Right cardiac atrium (tissue), 5 donors: ENCODE measurements around the gene PIK3R4. TPM values are rescaled to one million over a fixed set of nuclear protein-coding genes. Genes with fewer than 3 reads are reported as not detected.

Experiments
- ATAC-seq, 2 donors: fragments of 200-7000 bp; cut with Tn5 transposase; one replicate each; pipeline versions ENCODE4 v1.8.0 to v1.9.1; 2020; ENCODE audit warnings: moderate library complexity in 2 of 2, mild to moderate bottlenecking in 1 of 2
- DNase-seq, 3 donors: peaks; one replicate each; pipeline ENCODE4 v3.0.0-alpha.2; 2020
- H3K27ac ChIP-seq: one replicate; pipeline ENCODE4 v1.5.1; 2013; ENCODE audit warnings: mild to moderate bottlenecking, low read length, control low read depth, moderate library complexity
- H3K27me3 ChIP-seq: one replicate; pipeline ENCODE4 v1.6.1; 2013; ENCODE audit not compliant: control insufficient read depth, insufficient read depth
- H3K4me1 ChIP-seq: one replicate; pipeline ENCODE4 v1.6.1; 2013; ENCODE audit warnings: low read length; ENCODE audit not compliant: control insufficient read depth, insufficient read depth
- H3K4me3 ChIP-seq: one replicate; pipeline ENCODE4 v1.5.1; 2013; ENCODE audit warnings: low read length, control low read depth
- H3K9me3 ChIP-seq: one replicate; pipeline ENCODE4 v1.6.1; 2013; ENCODE audit warnings: low read length; ENCODE audit not compliant: control insufficient read depth
- WGBS: extraction: QIAGEN DNeasy Blood & Tissue Kit; methylation state at CpG from one replicate; pipeline ENCODE4 v1.1.7; 2013; 5-methylcytosine and 5-hydroxymethylcytosine counted together
- intact Hi-C, 4 donors: fragments of 100-400 bp; cut with DNase I; formaldehyde crosslinking; loops; one replicate each; pipeline versions ENCODE4 v1.11.0 to v1.14.0; 2022 to 2023
- polyA plus RNA-seq: library from polyadenylated mRNA; stranded (reverse); fragments of 200-250 nt; gene quantifications from one replicate; pipeline ENCODE4 v1.2.3, GENCODE V29; 2013
- total RNA-seq, 4 donors: library from RNA; stranded (reverse); fragmentation: NEBNext Ultra II Directional; extraction: Animal tissue kit (Norgen Biotek cat#: 25700); gene quantifications; one replicate each; pipeline ENCODE4 v1.2.1, GENCODE V29; 2021
- donor health status: healthy with polysubstance abuse.
- donor health status: DM: no; HTN: yes; CAD: no.
- donor health status: DM: no; HTN: no; CAD: no.
- donor health status: DM: no; HTN: yes; CAD: no; lungs with severe emphysema.
- donor health status: DM: yes; HTN: yes; CAD: no.

The PIK3R4 gene
- total and polyA plus RNA-seq, 5 donors = 15.1 to 24.6 (median 18.2) TPM

GRCh38 chr3:130661140-130661891 is 85.3 kb downstream of the PIK3R4 start:
- Histone ChIP-seq H3K27ac (no peak overlapping the region), H3K27me3 (no peaks in the 10 kb centered on the region), H3K9me3 (no peaks in the 10 kb centered on the region), H3K4me3 (no peak overlapping the region), H3K4me1 (peaks cover 1% of the 10 kb centered on the region)
- WGBS = 47% methylated on average over 7 of the region's 7 CpGs
- intact Hi-C loops = no loop called here
- DNase-seq (peak in 1 of 3 donors; percentile 35), ATAC-seq (no peak)

GRCh38 chr3:130659911-130660310 is 86.7 kb downstream of the PIK3R4 start:
- no peak overlapping the region for H3K4me3 ChIP-seq
- intact Hi-C loops = no loop called here
- H3K27ac ChIP-seq = no peak overlapping the region
- no peaks in the 10 kb centered on the region for H3K9me3 ChIP-seq
- DNase-seq = no peak
- H3K27me3 ChIP-seq = no peaks in the 10 kb centered on the region
- WGBS = 80% methylated on average over 1 of the region's 1 CpG
- no peak for ATAC-seq
- peaks cover 1% of the 10 kb centered on the region for H3K4me1 ChIP-seq

GRCh38 chr3:130658678-130659077 is 88.0 kb downstream of the PIK3R4 start:
- Histone ChIP-seq H3K9me3 (no peaks in the 10 kb centered on the region), H3K4me3 (no peak overlapping the region), H3K27ac (no peak overlapping the region), H3K4me1 (peaks cover 1% of the 10 kb centered on the region), H3K27me3 (no peaks in the 10 kb centered on the region)
- no peak for ATAC-seq
- intact Hi-C loops = no loop called here
- WGBS = 60% methylated on average over 4 of the region's 4 CpGs
- peak in 2 of 3 donors; percentile 33 to 43 for DNase-seq

DNA sequence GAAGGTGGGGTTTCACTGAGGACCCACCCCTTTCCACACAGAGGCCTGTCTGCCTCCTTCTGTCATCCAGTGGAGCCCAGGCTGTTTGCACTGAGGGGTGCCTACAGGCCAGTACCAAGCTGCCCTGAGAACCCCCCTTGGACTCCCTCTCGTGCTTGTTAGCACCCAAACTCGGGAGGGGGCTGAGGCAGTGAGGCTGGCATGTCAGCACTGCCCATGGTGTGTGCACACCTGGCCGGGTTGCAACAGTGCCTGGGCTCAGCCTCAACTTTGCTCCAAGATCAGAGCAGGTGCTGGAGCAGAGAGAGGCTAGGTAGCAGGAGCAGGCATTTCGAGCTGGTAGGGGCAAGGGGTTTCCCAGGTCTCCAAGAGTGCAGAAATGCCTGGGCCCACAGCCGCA is 90.0 kb downstream of the PIK3R4 start:
- peaks cover 1% of the 10 kb centered on the region for H3K4me1 ChIP-seq
- no peaks in the 10 kb centered on the region for H3K27me3 ChIP-seq
- H3K9me3 ChIP-seq = no peaks in the 10 kb centered on the region
- no peak for ATAC-seq
- no peak for DNase-seq
- WGBS = 96% methylated on average over 5 of the region's 5 CpGs
- intact Hi-C loops = no loop called here
- H3K4me3 ChIP-seq = no peak overlapping the region
- no peak overlapping the region for H3K27ac ChIP-seq

DNA sequence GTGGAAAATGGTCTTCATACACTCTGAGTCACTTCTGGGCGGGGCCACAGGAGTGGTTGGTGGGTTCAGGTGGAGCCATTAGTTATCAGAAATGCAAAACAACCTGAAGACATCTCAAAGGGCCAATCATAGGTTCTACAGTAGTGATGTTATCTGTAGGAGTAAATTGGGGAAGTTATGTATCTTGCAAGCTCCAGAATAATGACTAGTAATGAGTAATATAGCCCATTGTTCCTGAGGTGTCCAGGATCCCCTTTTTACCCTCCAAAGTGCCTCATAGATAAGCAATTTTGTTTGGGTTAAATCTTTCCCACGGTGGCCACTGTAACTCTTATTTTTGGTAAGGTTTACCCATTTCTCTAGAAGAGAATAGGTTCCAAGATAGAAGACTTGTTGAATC is 91.7 kb downstream of the PIK3R4 start:
- Histone ChIP-seq H3K4me1 (peaks cover 1% of the 10 kb centered on the region), H3K27me3 (no peaks in the 10 kb centered on the region), H3K4me3 (no peak overlapping the region), H3K9me3 (no peaks in the 10 kb centered on the region), H3K27ac (no peak overlapping the region)
- DNase-seq = no peak
- 87% methylated on average over 2 of the region's 2 CpGs for WGBS
- intact Hi-C loops = no loop called here
- ATAC-seq = no peak

DNA sequence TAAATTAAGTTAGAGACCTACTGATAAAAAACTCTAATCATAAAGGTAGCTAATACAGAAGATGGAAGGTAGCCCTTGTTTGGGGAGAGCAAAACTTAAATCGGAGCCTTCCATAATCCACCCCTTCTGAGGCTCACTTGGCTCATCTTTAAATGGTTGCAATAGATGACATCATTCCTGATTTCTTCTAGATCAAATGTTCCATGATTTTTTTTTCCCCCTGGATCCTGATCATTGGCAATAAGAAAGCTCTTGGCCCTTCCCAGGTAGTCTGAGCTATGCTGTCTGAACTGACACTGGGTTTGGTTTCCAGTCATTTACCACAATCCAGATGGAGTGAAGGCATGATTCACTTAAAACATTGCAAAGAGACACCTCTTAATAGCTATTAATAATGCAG is 92.5 kb downstream of the PIK3R4 start:
- no peaks in the 10 kb centered on the region for H3K9me3 ChIP-seq
- no peak for DNase-seq
- 97% methylated on average over 1 of the region's 1 CpG for WGBS
- peaks cover 1% of the 10 kb centered on the region for H3K4me1 ChIP-seq
- intact Hi-C loops = no loop called here
- H3K4me3 ChIP-seq = no peak overlapping the region
- ATAC-seq = no peak
- no peak overlapping the region for H3K27ac ChIP-seq
- no peaks in the 10 kb centered on the region for H3K27me3 ChIP-seq

- Histone ChIP-seq H3K27me3 (no peaks in the 10 kb centered on the region), H3K4me3 (no peak overlapping the region), H3K4me1 (no peaks in the 10 kb centered on the region), H3K9me3 (no peaks in the 10 kb centered on the region), H3K27ac (no peak overlapping the region)
- no peak for DNase-seq
- ATAC-seq = no peak
- intact Hi-C loops = no loop called here
- 87% methylated on average over 30 of the region's 30 CpGs for WGBS
These were observed 97.5 kb downstream of the PIK3R4 start for GRCh38 chr3:130649061-130649654.

GRCh38 chr3:130648293-130648692 is 98.3 kb downstream of the PIK3R4 start:
- H3K9me3 ChIP-seq = no peaks in the 10 kb centered on the region
- H3K4me3 ChIP-seq = no peak overlapping the region
- intact Hi-C loops = no loop called here
- ATAC-seq (no peak), DNase-seq (no peak)
- H3K27ac ChIP-seq = no peak overlapping the region
- 76% methylated on average over 2 of the region's 2 CpGs for WGBS
- no peaks in the 10 kb centered on the region for H3K27me3 ChIP-seq
- H3K4me1 ChIP-seq = no peaks in the 10 kb centered on the region

GRCh38 chr3:130645261-130645660 is 101.4 kb downstream of the PIK3R4 start:
- Histone ChIP-seq H3K27me3 (no peaks in the 10 kb centered on the region), H3K4me3 (no peak overlapping the region), H3K9me3 (no peaks in the 10 kb centered on the region), H3K4me1 (no peaks in the 10 kb centered on the region), H3K27ac (no peak overlapping the region)
- DNase-seq (no peak), ATAC-seq (no peak)
- 65% methylated on average over 1 of the region's 1 CpG for WGBS
- intact Hi-C loops = no loop called here

- intact Hi-C loops = no loop called here
- H3K27ac ChIP-seq = no peak overlapping the region
- 54% methylated on average over 4 of the region's 4 CpGs for WGBS
These were observed 101.9 kb downstream of the PIK3R4 start for GRCh38 chr3:130644628-130645253.

DNA sequence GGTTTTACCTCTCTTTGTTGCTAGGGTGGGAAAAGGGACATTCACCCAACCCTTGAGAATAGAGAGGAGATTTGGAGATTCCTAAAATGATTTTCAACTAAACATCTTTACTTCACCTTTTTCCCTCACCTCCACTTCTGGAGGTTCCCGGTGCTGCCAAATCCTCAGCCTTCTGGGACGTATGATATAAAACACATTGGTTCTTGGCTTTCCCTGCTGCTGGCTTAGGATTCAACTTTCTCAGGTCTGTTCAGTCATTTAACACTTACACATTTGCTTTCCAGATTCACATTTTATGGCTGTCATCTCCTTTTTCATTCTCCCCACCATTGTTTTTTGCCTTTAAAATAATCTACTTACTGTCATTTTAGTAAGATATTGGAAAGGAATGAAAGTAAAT is 106.6 kb downstream of the PIK3R4 start:
- DNase-seq (no peak), ATAC-seq (no peak)
- Histone ChIP-seq H3K4me1 (no peaks in the 10 kb centered on the region), H3K4me3 (no peak overlapping the region), H3K27me3 (no peaks in the 10 kb centered on the region), H3K9me3 (no peaks in the 10 kb centered on the region), H3K27ac (no peak overlapping the region)
- WGBS = 66% methylated on average over 2 of the region's 2 CpGs
- intact Hi-C loops = no loop called here

More at GRCh38 chr3:130644628-130645253, 101.9 kb downstream of the PIK3R4 start:
- ATAC-seq = no peak
- Histone ChIP-seq H3K4me1 (no peaks in the 10 kb centered on the region), H3K4me3 (no peak overlapping the region), H3K9me3 (no peaks in the 10 kb centered on the region), H3K27me3 (no peaks in the 10 kb centered on the region)
- no peak for DNase-seq
